Stomach (tissue), 9 donors: Measurements from ENCODE around the gene ZNF384. TPM values are rescaled to one million over a fixed set of nuclear protein-coding genes. Genes with fewer than 3 reads are reported as not detected.

Experiments used
- DNase-seq, 2 donors: peaks; one replicate each; pipeline versions ENCODE4 v3.0.0 to v3.0.0-alpha.2; 2013 to 2019
- H3K27ac ChIP-seq, 5 donors: fragments of 200-600 bp in 4 of 5; sonication (generic) in 4 of 5; one replicate each; pipeline ENCODE4 v1.5.1; 2013 to 2019; ENCODE audit warnings: mild to moderate bottlenecking in 1 of 5, moderate library complexity in 1 of 5
- H3K27me3 ChIP-seq, 3 donors: fragments of 200-600 bp; sonication (generic); one replicate each; pipeline ENCODE4 v1.5.1; 2017 to 2019; ENCODE audit warnings: mixed run types in 1 of 3
- H3K36me3 ChIP-seq, 4 donors: fragments of 200-600 bp; sonication (generic); 1 replicate in 3 of 4; 2 replicates in 1 of 4; pipeline ENCODE4 v1.5.1; 2016 to 2019
- H3K4me1 ChIP-seq, 4 donors: fragments of 200-600 bp; sonication (generic); one replicate each; pipeline ENCODE4 v1.5.1; 2016 to 2019
- H3K4me3 ChIP-seq, 4 donors: fragments of 200-600 bp; sonication (generic) in 3 of 4; one replicate each; pipeline ENCODE4 v1.5.1; 2016 to 2019; ENCODE audit warnings: mild to moderate bottlenecking in 1 of 4
- H3K9me3 ChIP-seq, 4 donors: fragments of 200-600 bp; sonication (generic); one replicate each; pipeline ENCODE4 v1.5.1; 2016 to 2019
- CTCF ChIP-seq, 7 experiments: fragments of 450-650 bp in 4 of 7; fragments of 200-600 bp in 3 of 7; sonication (generic) in 3 of 7; IDR thresholded peaks; one replicate each; pipeline ENCODE4 v1.5.1; 2016 to 2019; ENCODE audit warnings: antibody characterized with exemption in 7 of 7, control low read depth in 2 of 7, mild to moderate bottlenecking in 1 of 7
- EP300 ChIP-seq: sonication (generic); formaldehyde crosslinking; IDR thresholded peaks from one replicate; pipeline ENCODE4 v1.6.1; 2017; ENCODE audit warnings: antibody characterized with exemption
- POLR2A ChIP-seq, 4 donors: fragments of 450-650 bp; IDR thresholded peaks; one replicate each; pipeline ENCODE4 v1.6.1; 2016; ENCODE audit warnings: antibody characterized with exemption in 4 of 4, control low read depth in 2 of 4, mild to moderate bottlenecking in 1 of 4, moderate library complexity in 1 of 4
- POLR2AphosphoS5 ChIP-seq, 3 donors: sonication (generic); formaldehyde crosslinking; IDR thresholded peaks; one replicate each; pipeline ENCODE4 v1.6.1; 2016; ENCODE audit warnings: antibody characterized with exemption in 3 of 3
- WGBS, 5 donors: extraction: QIAGEN DNeasy Blood & Tissue Kit in 3 of 5; methylation state at CpG; one replicate each; pipeline versions ENCODE4 v1.1.5 to v1.1.7; 2013 to 2018; 5-methylcytosine and 5-hydroxymethylcytosine counted together
- intact Hi-C: fragments of 100-400 bp; cut with DNase I; formaldehyde crosslinking; loops from one replicate; pipeline ENCODE4 v1.15.1; 2023; ENCODE audit warnings: low total_unique reads
- polyA plus RNA-seq, 3 donors: library from polyadenylated mRNA; stranded (reverse); fragments of 200-250 nt; gene quantifications; one replicate each; pipeline ENCODE4 v1.2.3, GENCODE V29; 2013
- total RNA-seq, 5 donors: library from RNA; depleted of rRNA; stranded (reverse); fragments of >200 nt; gene quantifications; one replicate each; pipeline versions ENCODE4 v1.1.0 to v1.2.3, GENCODE V29; 2014 to 2016
- donor health status: healthy with polysubstance abuse.
- donor health status: Bipolar disorder and iron deficiency.
- donor health status: healthy.

ZNF384 gene
- total and polyA plus RNA-seq, 8 donors: 16.5 to 207 (median 28.1) TPM

GRCh38 chr12:6647083-6647604 lies 42.0 kb downstream of the ZNF384 start, which contains the start of gene ACRBP:
ACRBP (minus strand) TSS chr12:6647432; CDS start chr12:6647366, 66 bp downstream.
- intact Hi-C loops: no loop called here
- Histone ChIP-seq H3K36me3 (peaks cover 16 to 44% (median 43%) of the 10 kb centered on the region in 4 donors), H3K9me3 (no peaks in the 10 kb centered on the region), H3K27ac (peak within 1 kb of the TSS in 3 of 5 donors; percentile 62 to 81 (median 73)), H3K27me3 (no peaks in the 10 kb centered on the region), H3K4me1 (peaks cover 7 to 19% (median 15%) of the 10 kb centered on the region in 4 donors), H3K4me3 (peak within 1 kb of the TSS; percentile 48 to 57 (median 50))
- peak; percentile 83 to 91 for DNase-seq
- peak; percentile 31 to 71 (median 42) for TF ChIP-seq POLR2AphosphoS5 (IDR thresholded peaks at IDR 0.05)
- TF ChIP-seq POLR2A (IDR thresholded peaks at IDR 0.05): no peak
- 1 to 9% (median 4%) methylated on average over 21 to 38 of the region's 38 CpGs for WGBS, 5 donors

- Histone ChIP-seq H3K27ac (peak overlapping the region in 3 of 5 donors; percentile 62 to 81 (median 73)), H3K4me1 (peaks cover 7 to 19% (median 15%) of the 10 kb centered on the region in 4 donors), H3K27me3 (no peaks in the 10 kb centered on the region), H3K36me3 (peaks cover 14 to 37% (median 37%) of the 10 kb centered on the region in 4 donors), H3K4me3 (peak overlapping the region; percentile 48 to 57 (median 50)), H3K9me3 (no peaks in the 10 kb centered on the region)
- TF ChIP-seq EP300: no peak
- TF ChIP-seq CTCF (IDR thresholded peaks at IDR 0.05): no peak
- TF ChIP-seq POLR2AphosphoS5 (IDR thresholded peaks at IDR 0.05): no peak
- no peak for TF ChIP-seq POLR2A (IDR thresholded peaks at IDR 0.05)
- intact Hi-C loops: no loop called here
- DNase-seq: no peak
- 51 to 65% (median 58%) methylated on average over 21 to 28 of the region's 28 CpGs for WGBS, 5 donors
Observed at GRCh38 chr12:6646276-6647082, 42.7 kb downstream of the ZNF384 start.

GRCh38 chr12:6644903-6645302 lies 44.3 kb downstream of the ZNF384 start:
- no peak overlapping the region for H3K4me3 ChIP-seq
- H3K36me3 ChIP-seq: peaks cover 3 to 22% (median 21%) of the 10 kb centered on the region in 4 donors
- intact Hi-C loops: no loop called here
- DNase-seq: peak in 1 of 2 donors; percentile 72
- WGBS, 5 donors: 25 to 41% (median 33%) methylated on average over 5 of the region's 5 CpGs
- peaks cover 0 to 4% (median 0%) of the 10 kb centered on the region in 3 donors for H3K27me3 ChIP-seq
- peak overlapping the region in 1 of 5 donors; percentile 15 for H3K27ac ChIP-seq
- TF ChIP-seq EP300 (no peak), POLR2A (IDR thresholded peaks at IDR 0.05) (no peak), CTCF (IDR thresholded peaks at IDR 0.05) (no peak), POLR2AphosphoS5 (IDR thresholded peaks at IDR 0.05) (no peak)
- H3K9me3 ChIP-seq: no peaks in the 10 kb centered on the region
- peaks cover 7 to 19% (median 15%) of the 10 kb centered on the region in 4 donors for H3K4me1 ChIP-seq

GRCh38 chr12:6644257-6644596 lies 44.9 kb downstream of the ZNF384 start:
- H3K4me3 ChIP-seq: no peak overlapping the region
- H3K4me1 ChIP-seq: peaks cover 7 to 20% (median 15%) of the 10 kb centered on the region in 4 donors
- no peaks in the 10 kb centered on the region for H3K9me3 ChIP-seq
- DNase-seq: no peak
- peaks cover 3 to 15% (median 14%) of the 10 kb centered on the region in 4 donors for H3K36me3 ChIP-seq
- peak overlapping the region in 3 of 5 donors; percentile 1 to 47 (median 15) for H3K27ac ChIP-seq
- TF ChIP-seq EP300 (no peak), POLR2A (IDR thresholded peaks at IDR 0.05) (no peak), CTCF (IDR thresholded peaks at IDR 0.05) (no peak), POLR2AphosphoS5 (IDR thresholded peaks at IDR 0.05) (no peak)
- H3K27me3 ChIP-seq: peaks cover 0 to 6% (median 0%) of the 10 kb centered on the region in 3 donors
- 65 to 78% (median 72%) methylated on average over 6 of the region's 6 CpGs for WGBS, 5 donors
- intact Hi-C loops: no loop called here
